GM18873 (cell line): ENCODE data around the gene RPL37A.

Experiments
- ATAC-seq: cut with Tn5 transposase; IDR thresholded peaks from one replicate; pipeline ENCODE4 v1.9.1; 2021; ENCODE audit warnings: mild to moderate bottlenecking, moderate library complexity, moderate number of reproducible peaks; ENCODE audit not compliant: unreplicated experiment, low FRiP score

Gene RPL37A

GRCh38 chr2:216486271-216486670 lies 12.4 kb upstream of the RPL37A start:
- no peak for ATAC-seq

GRCh38 chr2:216486708-216487107 lies 11.9 kb upstream of the RPL37A start:
- no peak for ATAC-seq

- ATAC-seq: no peak
Measured at GRCh38 chr2:216490061-216490460, 8.6 kb upstream of the RPL37A start.

GRCh38 chr2:216491793-216492596 lies 6.6 kb upstream of the RPL37A start:
- ATAC-seq: peak; percentile 96

- no peak for ATAC-seq
Measured at GRCh38 chr2:216492597-216493333, 5.9 kb upstream of the RPL37A start.

GRCh38 chr2:216493334-216493685 lies 5.3 kb upstream of the RPL37A start:
- no peak for ATAC-seq

GRCh38 chr2:216495656-216496055 lies 3.0 kb upstream of the RPL37A start:
- no peak for ATAC-seq

- ATAC-seq: no peak
Measured at GRCh38 chr2:216497382-216498069, 1.1 kb upstream of the RPL37A start.

- ATAC-seq: no peak
Measured at GRCh38 chr2:216498070-216498378, 620 bp upstream of the RPL37A start.

- no peak for ATAC-seq
Measured at GRCh38 chr2:216499641-216500218, 1.1 kb downstream of the RPL37A start.

GRCh38 chr2:216500572-216500971 lies 1.9 kb downstream of the RPL37A start:
- no peak for ATAC-seq

- no peak for ATAC-seq
Measured at GRCh38 chr2:216501854-216502253, 3.2 kb downstream of the RPL37A start.

- ATAC-seq: no peak
Measured at GRCh38 chr2:216502381-216503158, 3.9 kb downstream of the RPL37A start.

GRCh38 chr2:216503159-216503629 lies 4.5 kb downstream of the RPL37A start:
- no peak for ATAC-seq

- no peak for ATAC-seq
Measured at GRCh38 chr2:216503697-216504375, 5.2 kb downstream of the RPL37A start.

GRCh38 chr2:216504376-216504762 lies 5.7 kb downstream of the RPL37A start:
- ATAC-seq: no peak

GRCh38 chr2:216505133-216506106 lies 6.8 kb downstream of the RPL37A start:
- no peak for ATAC-seq
